ELR (cell line): ENCODE results near the gene IL13RA2.
A peak's percentile ranks its signal among the peaks of the same experiment; 100 is the strongest.

Source experiments
- DNase-seq: peaks from one replicate; pipeline ENCODE4 v3.0.0-alpha.2; 2015; ENCODE audit warnings: low read depth

IL13RA2 gene

DNA sequence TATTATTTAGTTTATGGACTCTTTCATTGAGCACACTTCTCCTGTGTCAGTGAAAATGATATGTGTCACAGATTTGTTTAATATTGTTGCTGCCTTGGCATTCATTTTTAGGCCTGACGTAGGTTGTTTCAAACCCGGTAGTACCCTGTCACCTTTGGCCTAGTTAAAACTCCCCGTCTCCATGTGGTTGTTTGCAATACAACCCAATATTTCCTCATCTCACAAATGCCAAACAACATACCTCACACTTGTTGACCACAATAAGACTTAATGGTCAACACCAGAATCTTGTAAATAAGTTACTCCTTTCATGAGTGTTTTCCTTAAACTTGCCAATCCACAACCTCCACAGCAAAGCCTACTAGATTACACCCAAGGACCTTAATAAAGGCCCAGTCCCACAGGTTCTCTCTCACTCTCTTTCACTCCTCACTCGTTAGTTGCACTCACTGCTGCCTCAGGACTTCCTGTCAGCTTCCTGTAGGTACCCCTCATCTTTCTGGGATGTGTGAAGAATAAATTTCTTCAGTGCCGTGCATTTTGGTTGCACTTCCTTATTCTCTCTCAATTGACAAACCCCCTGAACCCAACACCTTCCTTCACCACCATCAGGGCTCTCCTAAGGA lies 31.3 kb downstream of the IL13RA2 start:
- DNase-seq, result no peak

GRCh38 chrX:114976292-114976691 lies 41.1 kb downstream of the IL13RA2 start:
- DNase-seq, result peak; percentile 69

GRCh38 chrX:114973013-114973412 lies 44.4 kb downstream of the IL13RA2 start:
- no peak for DNase-seq

- DNase-seq, result no peak
These were observed 46.6 kb downstream of the IL13RA2 start for GRCh38 chrX:114970806-114971205.

- DNase-seq, result no peak
These were observed 53.0 kb downstream of the IL13RA2 start for GRCh38 chrX:114964374-114964773.

- DNase-seq, result peak; percentile 7
These were observed 55.2 kb downstream of the IL13RA2 start for GRCh38 chrX:114962209-114962608.

- peak; percentile 32 for DNase-seq
These were observed 57.7 kb downstream of the IL13RA2 start for GRCh38 chrX:114959729-114960128.
